Measurements from ENCODE around the gene HDGF. TPM values are rescaled to one million over a fixed set of nuclear protein-coding genes. Genes with fewer than 3 reads are reported as not detected.

Gene HDGF
- total and polyA plus RNA-seq, 2 of the 8 experiments (the other 6 are each of a cell fraction or from before 2014, with no cell fraction given), result 145 to 391 TPM

- DNase-seq (ENCODE audit: low read depth in 1 of 2, low spot score in 2 of 2), result no peak
- Histone ChIP-seq H3K79me1 (ENCODE audit: low read depth, low read length) (no peaks in the 10 kb centered on the region), H3K14ac (ENCODE audit: insufficient read length) (no peak overlapping the region), H3K23ac (ENCODE audit: insufficient read length) (no peak overlapping the region), H3K23me2 (ENCODE audit: low read depth, low read length) (no peaks in the 10 kb centered on the region), H2BK20ac (ENCODE audit: low read length) (no peak overlapping the region), H2BK15ac (ENCODE audit: low read length) (peak overlapping the region; percentile 98; the same call in 1 of the 2 replicates), H3K56ac (replicated peaks; ENCODE audit: insufficient read length, low read depth, low read length) (no peak overlapping the region), H2AK5ac (ENCODE audit: low read depth, low read length) (no peak overlapping the region), H3K27me3 (replicated peaks in 1 of 4; ENCODE audit: control insufficient read depth in 3 of 4, extremely low read depth in 1 of 4, insufficient read depth in 3 of 4, low read length in 3 of 4) (no peaks in the 10 kb centered on the region), H2BK5ac (ENCODE audit: low read depth, low read length) (no peak overlapping the region), H3K9ac (replicated peaks in 1 of 4; ENCODE audit: extremely low read depth in 1 of 4, low read depth in 3 of 4, low read length in 3 of 4) (no peak overlapping the region), H4K20me1 (replicated peaks in 1 of 2; ENCODE audit: control insufficient read depth in 1 of 2, insufficient read depth in 2 of 2, low read length in 2 of 2) (peaks cover 0 to 2% of the 10 kb centered on the region in 2 experiments), H4K91ac (replicated peaks; ENCODE audit: insufficient read length, low read length) (no peak overlapping the region), H2BK120ac (replicated peaks; ENCODE audit: low read depth, low read length) (no peak overlapping the region), H3K4me1 (replicated peaks in 1 of 4; ENCODE audit: control insufficient read depth in 3 of 4, insufficient read depth in 4 of 4, low read length in 3 of 4) (peaks cover 8 to 27% (median 16%) of the 10 kb centered on the region in 4 experiments), H3K27ac (ENCODE audit: low read depth, low read length) (no peak overlapping the region), H3K79me2 (ENCODE audit: control insufficient read depth in 1 of 2, insufficient read depth in 2 of 2, low read length in 2 of 2) (no peaks in the 10 kb centered on the region), H3K36me3 (ENCODE audit: control insufficient read depth in 2 of 4, insufficient read depth in 4 of 4, low read length in 3 of 4) (no peaks in the 10 kb centered on the region), H3K4ac (replicated peaks; ENCODE audit: insufficient read length, low read depth, low read length) (no peak overlapping the region), H2BK12ac (ENCODE audit: low read depth, low read length) (no peak overlapping the region), H2AFZ (ENCODE audit: low read length) (no peak overlapping the region), H3K9me3 (ENCODE audit: insufficient read depth in 2 of 2, low read depth in 1 of 2, low read length in 1 of 2) (no peaks in the 10 kb centered on the region), H3K4me2 (ENCODE audit: insufficient read depth in 1 of 2, low read depth in 2 of 2, low read length in 2 of 2) (no peak overlapping the region), H3K4me3 (ENCODE audit: extremely low read depth in 1 of 4, insufficient read depth in 2 of 4, low read depth in 3 of 4, low read length in 4 of 4) (no peak overlapping the region), H4K8ac (ENCODE audit: extremely low read depth, insufficient read depth, low read length) (no peak overlapping the region), H4K5ac (ENCODE audit: insufficient read length, low read depth, low read length) (no peak overlapping the region), H3K18ac (ENCODE audit: extremely low read depth, low read length) (no peak overlapping the region)
- 89% methylated on average over 3 of the region's 3 CpGs; no CpG with 5 or more reads in 1 of the 2 experiments for whole genome bisulfite sequencing, 2 experiments (ENCODE audit: extremely low coverage in 1 of 2, insufficient coverage in 1 of 2, insufficient read length in 1 of 2, insufficient replicate concordance in 2 of 2, low coverage in 1 of 2, low lambda C conversion rate in 2 of 2, missing lambda C conversion rate in 1 of 2)
- no peak for FAIRE-seq
- ChIA-PET CTCF (ENCODE audit: partially characterized antibody) (interaction anchor here (0.9 to 66.0 kb wide), 7 partner anchors 10 to 199 kb away, joined by 3 to 4284 read pairs (median 4); partner anchors contain the start of genes CRABP2, ISG20L2, METTL25B and NES), POLR2A (ENCODE audit: partially characterized antibody) (interaction anchor here (0.6 to 16.9 kb wide), 8 partner anchors 8 to 359 kb away, joined by 3 to 530 read pairs (median 4); partner anchors contain the start of genes CRABP2, ISG20L2, METTL25B and PRCC)
- TF ChIP-seq BACH1 (IDR thresholded peaks at IDR 0.05; ENCODE audit: low read length), result no peak
- no peak for TF ChIP-seq CHD2 (IDR thresholded peaks at IDR 0.05; ENCODE audit: low read length)
- TF ChIP-seq KDM1A (IDR thresholded peaks at IDR 0.05; ENCODE audit: borderline replicate concordance, low read length), result no peak
- TF ChIP-seq RBBP5 (IDR thresholded peaks at IDR 0.05; ENCODE audit: borderline replicate concordance, low read depth, low read length), result no peak
Observed at GRCh38 chr1:156714830-156715229, 36.6 kb downstream of the HDGF start.

Measured in H1 (cell line).